RWPE1 (cell line): Measurements from ENCODE around the gene THSD4.

ENCODE experiments used
- CTCF ChIA-PET: fragments of 350-600 bp; sonication (Branson Sonifier 250); formaldehyde crosslinking; extraction: SDS; loops from one replicate; lab custom pipeline; 2021; lab: Yijun Ruan, JAX
- POLR2A ChIA-PET: fragments of 400-600 bp; formaldehyde crosslinking; extraction: SDS; loops from one replicate; lab custom pipeline; 2020; ENCODE audit warnings: antibody characterized with exemption; ENCODE audit not compliant: low non-redundant PET; lab: Yijun Ruan, JAX
- DNase-seq: peaks from one replicate; pipeline ENCODE4 v3.0.0; 2012; ENCODE audit warnings: low spot score
- H3K27ac ChIP-seq: fragments of 450-650 bp; 2 replicates; pipeline ENCODE4 v1.5.1; 2017
- TF ChIP-seq, protein P1 (sequence below): fragments of 450-650 bp; conservative IDR thresholded peaks from 2 replicates; pipeline ENCODE4 v1.5.1; 2017; ENCODE audit warnings: low read depth, mild to moderate bottlenecking

The THSD4 gene

DNA sequence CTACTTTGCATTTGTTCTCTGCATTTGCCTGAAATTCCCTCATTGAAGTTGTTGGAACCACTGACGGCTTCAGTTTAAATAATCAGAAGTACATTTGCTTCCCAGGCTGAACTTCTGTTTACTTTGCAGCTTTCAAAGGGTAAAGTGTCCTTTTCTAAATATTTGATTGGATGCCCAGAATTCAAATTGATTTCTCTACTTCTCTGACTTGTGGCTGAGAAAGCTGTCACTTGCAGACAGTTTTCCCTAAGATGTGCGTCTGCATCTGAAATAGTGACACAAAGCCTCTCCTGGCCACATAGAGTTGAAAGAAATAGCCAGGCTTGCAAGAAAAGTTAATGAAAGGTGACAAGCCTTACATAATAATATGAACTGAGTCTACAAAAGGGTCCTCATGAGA is 299.6 kb downstream of the THSD4 start:
- H3K27ac ChIP-seq, result no peak overlapping the region
- CTCF ChIA-PET, result no interaction called here
- TF ChIP-seq, protein P1, sequence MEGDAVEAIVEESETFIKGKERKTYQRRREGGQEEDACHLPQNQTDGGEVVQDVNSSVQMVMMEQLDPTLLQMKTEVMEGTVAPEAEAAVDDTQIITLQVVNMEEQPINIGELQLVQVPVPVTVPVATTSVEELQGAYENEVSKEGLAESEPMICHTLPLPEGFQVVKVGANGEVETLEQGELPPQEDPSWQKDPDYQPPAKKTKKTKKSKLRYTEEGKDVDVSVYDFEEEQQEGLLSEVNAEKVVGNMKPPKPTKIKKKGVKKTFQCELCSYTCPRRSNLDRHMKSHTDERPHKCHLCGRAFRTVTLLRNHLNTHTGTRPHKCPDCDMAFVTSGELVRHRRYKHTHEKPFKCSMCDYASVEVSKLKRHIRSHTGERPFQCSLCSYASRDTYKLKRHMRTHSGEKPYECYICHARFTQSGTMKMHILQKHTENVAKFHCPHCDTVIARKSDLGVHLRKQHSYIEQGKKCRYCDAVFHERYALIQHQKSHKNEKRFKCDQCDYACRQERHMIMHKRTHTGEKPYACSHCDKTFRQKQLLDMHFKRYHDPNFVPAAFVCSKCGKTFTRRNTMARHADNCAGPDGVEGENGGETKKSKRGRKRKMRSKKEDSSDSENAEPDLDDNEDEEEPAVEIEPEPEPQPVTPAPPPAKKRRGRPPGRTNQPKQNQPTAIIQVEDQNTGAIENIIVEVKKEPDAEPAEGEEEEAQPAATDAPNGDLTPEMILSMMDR, result no peak
- POLR2A ChIA-PET, result no interaction called here
- no peak for DNase-seq

DNA sequence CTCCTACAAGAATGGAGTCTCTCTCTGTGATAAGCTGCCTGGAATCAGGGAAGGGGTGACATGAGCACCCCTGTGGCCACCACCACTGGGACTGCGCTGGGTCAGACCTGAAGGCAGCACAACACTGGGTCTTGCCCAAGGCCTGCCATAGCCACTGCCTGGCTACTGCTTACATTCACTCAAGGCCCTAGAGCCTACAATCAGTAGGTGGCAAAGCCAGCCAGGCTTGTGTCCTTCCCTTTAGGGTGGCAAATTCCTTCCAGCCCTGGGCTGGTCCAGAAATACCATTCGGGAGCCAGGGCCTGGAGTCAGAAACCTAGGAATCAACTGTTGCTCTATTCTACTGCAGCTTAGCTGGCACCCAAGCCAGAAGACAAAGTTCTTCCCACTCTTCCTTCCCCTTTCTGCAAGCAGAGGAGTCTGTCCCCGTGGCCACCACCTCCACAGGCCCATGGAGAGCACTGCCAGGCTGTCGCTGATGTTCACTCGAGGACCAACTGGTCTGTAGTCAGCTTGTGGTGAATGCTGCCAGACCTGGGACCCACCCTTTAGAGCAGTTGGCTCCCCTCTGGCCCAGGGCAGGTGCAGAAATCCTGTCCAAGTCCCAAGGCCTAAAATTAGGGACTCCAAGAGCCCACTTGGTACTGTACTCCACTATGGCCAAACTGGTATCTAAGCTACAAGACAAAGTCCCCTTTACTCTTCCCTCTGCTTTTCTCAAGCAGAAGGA is 307.4 kb downstream of the THSD4 start:
- POLR2A ChIA-PET, result no interaction called here
- CTCF ChIA-PET, result no interaction called here
- DNase-seq, result no peak
- H3K27ac ChIP-seq, result no peak overlapping the region
- TF ChIP-seq, protein P1, result no peak

DNA sequence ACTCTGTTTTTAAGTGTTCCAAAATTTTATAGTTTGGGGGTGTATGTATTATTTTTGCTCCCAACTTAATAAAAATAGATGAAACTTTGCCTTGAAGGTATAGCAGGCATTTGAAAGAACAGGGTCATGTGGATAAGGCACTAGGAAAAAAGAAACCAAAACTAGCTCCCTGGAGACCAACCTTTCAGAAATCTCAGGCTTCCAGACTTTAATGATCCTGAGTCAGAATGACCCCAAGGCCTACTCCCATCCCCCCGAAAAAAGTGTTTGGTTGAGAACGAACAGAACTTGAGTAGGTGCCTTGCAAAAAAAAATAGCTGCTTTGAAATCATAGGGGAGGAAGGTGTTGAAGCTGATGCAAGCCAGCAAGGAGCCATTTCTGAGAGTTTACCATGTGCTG is 309.5 kb downstream of the THSD4 start:
- POLR2A ChIA-PET, result no interaction called here
- DNase-seq, result no peak

DNA sequence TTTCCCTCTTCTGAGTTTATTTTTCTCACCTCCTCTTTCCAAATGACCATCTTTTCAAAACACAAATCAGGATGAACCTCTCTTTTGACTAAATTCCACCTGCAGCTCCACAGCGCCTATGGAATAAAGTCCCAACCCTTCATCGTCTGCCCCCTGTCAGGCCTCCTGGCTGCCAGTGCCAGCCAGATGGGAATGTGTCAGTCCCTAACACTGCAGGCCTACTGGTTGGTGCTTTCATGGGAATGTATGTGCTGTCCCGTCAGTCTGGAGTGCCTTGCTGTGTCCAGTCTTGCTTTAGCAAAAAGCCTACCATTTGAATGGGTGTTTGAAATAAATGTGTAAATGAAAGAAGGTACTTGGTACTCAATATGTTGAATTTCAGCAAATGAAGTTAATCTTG is 310.1 kb downstream of the THSD4 start:
- no peak for DNase-seq
- ChIA-PET CTCF (no interaction called here), POLR2A (no interaction called here)
- TF ChIP-seq, protein P1, result no peak
- H3K27ac ChIP-seq, result no peak overlapping the region

More for the DNA sequence above, 309.5 kb downstream of the THSD4 start:
- H3K27ac ChIP-seq, result no peak overlapping the region
- CTCF ChIA-PET, result interaction anchor here (0.6 kb wide), 1 partner anchor 64 kb away, joined by 3 read pairs; no protein-coding TSS in a partner anchor
- TF ChIP-seq, protein P1, result no peak

DNA sequence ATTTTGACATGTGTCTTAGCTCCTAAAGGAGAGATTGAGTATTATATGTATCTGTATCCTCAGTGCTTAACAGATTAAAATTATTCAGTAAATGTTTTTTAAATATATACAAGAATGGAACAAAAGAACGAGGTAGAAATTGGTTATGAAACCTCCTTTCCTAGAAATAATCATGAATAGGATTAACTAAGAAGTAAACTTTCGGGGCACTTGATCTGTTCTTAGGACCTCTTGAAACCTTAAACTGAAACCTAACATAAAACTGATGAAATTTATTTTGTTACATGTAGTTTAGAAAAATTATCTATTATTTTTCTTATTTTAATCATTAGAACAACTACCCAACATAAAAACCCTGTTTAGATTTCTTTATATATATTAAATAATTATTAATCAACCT is 311.5 kb downstream of the THSD4 start:
- no peak overlapping the region for H3K27ac ChIP-seq
- TF ChIP-seq, protein P1, result no peak
- DNase-seq, result no peak
- ChIA-PET CTCF (no interaction called here), POLR2A (no interaction called here)

DNA sequence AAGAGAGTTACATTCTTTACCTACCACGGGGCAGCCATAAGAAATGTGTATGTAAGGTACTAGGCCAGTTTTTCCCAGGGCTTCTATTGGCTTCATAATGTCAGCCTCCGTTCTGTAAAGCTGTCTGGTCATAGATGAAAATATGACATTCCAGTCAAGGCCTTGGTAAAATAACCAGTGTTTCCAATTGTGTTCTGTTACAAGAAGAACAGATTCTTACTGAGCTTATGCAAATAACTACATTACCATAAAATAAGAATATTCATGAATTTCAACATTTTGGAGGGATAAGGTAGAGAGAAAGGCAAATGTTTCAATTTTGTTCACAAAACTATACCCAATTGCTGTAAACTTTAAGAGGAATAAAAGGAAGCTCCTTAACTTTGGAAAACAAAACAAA is 315.5 kb downstream of the THSD4 start:
- H3K27ac ChIP-seq, result no peak overlapping the region
- CTCF ChIA-PET, result interaction anchor here (0.7 kb wide), 2 partner anchors 300 to 480 kb away, joined by 3 to 5 read pairs; no protein-coding TSS in a partner anchor
- POLR2A ChIA-PET, result interaction anchor here (0.6 kb wide), 1 partner anchor 14 kb away, joined by 3 read pairs; no protein-coding TSS in a partner anchor
- TF ChIP-seq, protein P1, result no peak
- DNase-seq, result no peak
